ENCODE data around the gene UBE2V1.

GRCh38 chr20:50107086-50107660 is 5.8 kb downstream of the UBE2V1 start:
- TF ChIP-seq, protein P1, sequence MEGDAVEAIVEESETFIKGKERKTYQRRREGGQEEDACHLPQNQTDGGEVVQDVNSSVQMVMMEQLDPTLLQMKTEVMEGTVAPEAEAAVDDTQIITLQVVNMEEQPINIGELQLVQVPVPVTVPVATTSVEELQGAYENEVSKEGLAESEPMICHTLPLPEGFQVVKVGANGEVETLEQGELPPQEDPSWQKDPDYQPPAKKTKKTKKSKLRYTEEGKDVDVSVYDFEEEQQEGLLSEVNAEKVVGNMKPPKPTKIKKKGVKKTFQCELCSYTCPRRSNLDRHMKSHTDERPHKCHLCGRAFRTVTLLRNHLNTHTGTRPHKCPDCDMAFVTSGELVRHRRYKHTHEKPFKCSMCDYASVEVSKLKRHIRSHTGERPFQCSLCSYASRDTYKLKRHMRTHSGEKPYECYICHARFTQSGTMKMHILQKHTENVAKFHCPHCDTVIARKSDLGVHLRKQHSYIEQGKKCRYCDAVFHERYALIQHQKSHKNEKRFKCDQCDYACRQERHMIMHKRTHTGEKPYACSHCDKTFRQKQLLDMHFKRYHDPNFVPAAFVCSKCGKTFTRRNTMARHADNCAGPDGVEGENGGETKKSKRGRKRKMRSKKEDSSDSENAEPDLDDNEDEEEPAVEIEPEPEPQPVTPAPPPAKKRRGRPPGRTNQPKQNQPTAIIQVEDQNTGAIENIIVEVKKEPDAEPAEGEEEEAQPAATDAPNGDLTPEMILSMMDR (IDR thresholded peaks at IDR 0.05; ENCODE audit: extremely low read depth in 1 of 2, insufficient read depth in 1 of 2, low read depth in 1 of 2, low read length in 2 of 2), result no peak
- TF ChIP-seq POLR2A (IDR thresholded peaks at IDR 0.05; ENCODE audit: low read depth, low read length) (no peak), EZH2 (IDR thresholded peaks at IDR 0.05; ENCODE audit: borderline replicate concordance, low read depth, low read length, severe bottlenecking) (no peak), MAX (IDR thresholded peaks at IDR 0.05; ENCODE audit: insufficient read depth, insufficient read length) (peak; percentile 72), GATA2 (IDR thresholded peaks at IDR 0.05; ENCODE audit: insufficient read depth, insufficient read length, low read depth, low read length) (no peak)

Measured in endothelial cell of umbilical vein (primary cell).